ENCODE results near the gene AP1B1. TPM values are rescaled to one million over a fixed set of nuclear protein-coding genes. Genes with fewer than 3 reads are reported as not detected.

The AP1B1 gene
- polyA plus RNA-seq, 4 donors, result 41.6 to 49.7 (median 45.5) TPM

DNA sequence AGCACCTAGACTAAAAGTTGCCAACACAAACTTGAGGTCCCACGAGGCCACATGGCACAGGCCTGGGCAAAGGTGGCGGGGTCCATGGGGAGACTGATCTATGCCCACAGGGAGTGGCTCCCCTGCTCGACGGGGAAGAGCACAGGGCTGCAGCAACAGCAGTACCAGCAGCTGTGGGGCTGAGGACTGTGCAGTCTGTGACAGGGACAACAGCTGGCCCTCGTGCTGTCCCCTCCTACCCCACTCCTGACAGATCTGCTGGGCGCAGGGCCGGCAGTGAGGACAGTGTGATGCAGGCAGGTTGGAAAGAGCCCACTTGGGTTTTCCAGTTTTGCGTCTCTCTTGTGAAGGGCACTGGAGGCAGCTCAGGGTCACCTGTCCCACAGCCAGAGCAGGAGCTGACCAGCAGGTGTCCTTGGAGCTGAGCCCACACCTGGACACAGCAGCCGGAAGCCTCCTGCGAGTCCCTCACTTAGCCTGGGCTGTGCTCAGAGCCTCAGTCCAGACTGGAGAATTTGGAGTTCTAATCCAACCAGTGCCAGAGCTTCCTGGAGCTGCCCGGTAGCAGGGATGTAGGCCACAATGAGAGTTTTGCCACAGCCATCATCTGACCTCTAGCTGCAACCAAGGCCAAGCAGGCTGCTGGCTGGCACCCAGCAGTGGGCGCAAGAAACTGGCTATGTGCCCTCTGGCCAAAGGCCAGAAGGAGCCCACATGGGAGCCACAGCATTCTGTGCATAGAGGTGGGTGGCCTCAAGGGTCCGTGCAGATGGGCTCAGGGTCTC, 85.5 kb downstream of the AP1B1 start:
- no peak for DNase-seq (ENCODE audit: low read depth in 4 of 4, low spot score in 3 of 4)

GRCh38 chr22:29302402-29302680, 86.0 kb downstream of the AP1B1 start:
- no peak for DNase-seq (ENCODE audit: low read depth in 4 of 4, low spot score in 3 of 4)

- DNase-seq (ENCODE audit: low read depth in 4 of 4, low spot score in 3 of 4), result no peak
These were observed 86.5 kb downstream of the AP1B1 start for GRCh38 chr22:29301716-29302401.

DNA sequence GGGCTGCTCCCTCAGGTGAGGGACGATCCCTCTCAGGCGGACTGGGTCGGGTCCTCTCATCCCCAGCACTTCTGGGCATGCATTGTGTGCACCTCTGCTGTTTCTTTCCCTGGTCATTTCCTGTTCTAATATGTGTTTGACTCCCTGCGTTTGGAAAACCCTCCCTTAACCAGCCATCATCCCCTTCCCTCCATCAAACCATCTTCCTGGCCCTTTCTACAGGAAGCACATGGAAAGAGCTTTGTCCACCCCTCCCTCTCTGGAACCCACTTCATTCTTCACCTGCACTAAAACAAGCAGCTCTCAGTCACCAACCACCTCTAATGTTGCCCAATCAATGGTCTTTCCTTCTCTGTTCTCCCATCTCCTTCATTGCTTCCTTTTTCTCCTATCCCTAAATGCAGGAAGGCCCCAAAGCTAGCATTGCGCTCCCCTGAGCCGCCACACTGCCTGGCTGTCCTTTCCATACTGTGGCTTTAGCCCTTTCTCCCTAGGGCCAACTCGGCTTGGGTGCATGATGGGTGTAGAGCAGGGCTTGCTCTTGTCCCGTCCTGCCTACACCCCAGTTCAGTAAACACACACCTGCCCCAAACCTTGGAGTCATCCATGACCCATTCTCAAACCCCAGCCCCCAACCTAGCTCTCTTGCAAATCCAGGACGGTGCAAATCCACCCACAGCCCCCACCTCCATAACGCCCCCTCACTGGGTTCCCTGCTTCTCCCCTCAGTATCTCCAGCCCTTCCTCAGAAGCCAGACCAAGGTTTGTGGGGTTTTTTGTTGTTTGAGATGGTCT, 87.4 kb downstream of the AP1B1 start:
- no peak for DNase-seq (ENCODE audit: low read depth in 4 of 4, low spot score in 3 of 4)

DNA sequence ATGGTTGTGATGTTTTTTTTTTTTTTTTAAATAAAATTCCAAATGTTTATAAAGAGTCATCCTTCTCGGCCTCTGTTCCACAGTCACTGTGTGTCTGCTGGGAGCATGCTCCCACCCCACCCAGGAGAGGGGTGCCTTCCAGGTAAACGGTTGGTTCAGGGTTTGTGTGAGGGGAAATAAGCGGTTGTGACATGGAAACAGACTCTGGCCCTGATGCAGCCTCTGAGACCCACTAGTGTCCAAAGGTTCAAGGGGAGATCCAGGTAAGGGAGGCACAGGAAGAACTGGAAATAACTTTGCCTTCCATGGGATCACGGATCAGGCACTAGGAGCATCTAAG, 87.9 kb downstream of the AP1B1 start:
- DNase-seq (ENCODE audit: low read depth in 4 of 4, low spot score in 3 of 4), result no peak

- DNase-seq (ENCODE audit: low read depth in 4 of 4, low spot score in 3 of 4), result no peak
These were observed 89.1 kb downstream of the AP1B1 start for GRCh38 chr22:29299136-29299900.

DNA sequence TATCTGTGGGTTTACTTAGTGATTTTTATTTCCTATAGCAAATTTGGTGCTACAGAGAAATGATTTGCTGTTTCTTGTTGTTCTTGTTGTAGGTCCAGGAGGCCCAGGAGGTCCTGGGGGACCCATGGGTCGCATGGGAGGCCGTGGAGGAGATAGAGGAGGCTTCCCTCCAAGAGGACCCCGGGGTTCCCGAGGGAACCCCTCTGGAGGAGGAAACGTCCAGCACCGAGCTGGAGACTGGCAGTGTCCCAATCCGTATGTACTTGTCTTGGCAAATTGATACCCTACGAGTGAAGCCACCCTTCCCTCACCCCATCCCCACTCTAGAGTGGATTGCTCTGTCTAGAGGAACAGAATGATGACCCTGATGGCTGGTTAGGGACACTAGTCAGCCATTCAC, 89.7 kb downstream of the AP1B1 start:
- no peak for DNase-seq (ENCODE audit: low read depth in 4 of 4, low spot score in 3 of 4)

DNA sequence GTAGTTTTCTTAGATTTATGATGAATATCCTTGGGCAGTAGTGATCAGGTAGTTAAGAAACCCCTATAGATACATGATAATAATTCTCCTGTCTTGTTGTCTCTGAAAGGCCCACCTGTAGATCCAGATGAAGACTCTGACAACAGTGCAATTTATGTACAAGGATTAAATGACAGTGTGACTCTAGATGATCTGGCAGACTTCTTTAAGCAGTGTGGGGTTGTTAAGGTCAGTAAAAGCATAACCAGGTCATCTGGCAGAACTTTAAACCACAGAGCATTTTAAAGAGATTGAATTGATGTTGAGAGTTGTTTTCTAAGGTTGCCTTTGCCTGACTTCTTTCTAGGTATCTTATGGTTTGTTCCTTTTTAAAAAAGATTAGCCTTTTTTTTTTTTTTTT, 96.0 kb downstream of the AP1B1 start:
- DNase-seq (ENCODE audit: low read depth in 4 of 4, low spot score in 3 of 4), result no peak

DNA sequence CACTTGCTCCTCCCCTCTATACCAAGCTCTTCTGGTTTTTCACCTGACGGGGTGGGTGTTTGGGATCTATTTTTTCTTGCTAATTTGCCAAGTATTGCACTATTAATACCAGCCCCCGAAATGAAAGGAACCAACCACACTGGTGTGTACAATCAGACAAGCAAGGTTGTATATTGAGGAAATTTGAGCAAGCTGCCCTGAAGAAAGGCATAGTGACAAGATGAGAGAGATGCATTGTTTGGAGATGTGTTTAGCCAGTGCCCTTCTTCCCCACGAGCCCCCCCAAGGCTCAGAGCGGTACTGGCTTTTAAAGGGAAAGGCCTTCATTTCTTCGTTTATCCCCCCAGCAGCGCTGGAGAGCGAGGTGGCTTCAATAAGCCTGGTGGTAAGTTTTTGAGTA, 97.2 kb downstream of the AP1B1 start:
- no peak for DNase-seq (ENCODE audit: low read depth in 4 of 4, low spot score in 3 of 4)

- DNase-seq (ENCODE audit: low read depth in 4 of 4, low spot score in 3 of 4), result no peak
These were observed 98.3 kb downstream of the AP1B1 start for GRCh38 chr22:29290061-29290460.

DNA sequence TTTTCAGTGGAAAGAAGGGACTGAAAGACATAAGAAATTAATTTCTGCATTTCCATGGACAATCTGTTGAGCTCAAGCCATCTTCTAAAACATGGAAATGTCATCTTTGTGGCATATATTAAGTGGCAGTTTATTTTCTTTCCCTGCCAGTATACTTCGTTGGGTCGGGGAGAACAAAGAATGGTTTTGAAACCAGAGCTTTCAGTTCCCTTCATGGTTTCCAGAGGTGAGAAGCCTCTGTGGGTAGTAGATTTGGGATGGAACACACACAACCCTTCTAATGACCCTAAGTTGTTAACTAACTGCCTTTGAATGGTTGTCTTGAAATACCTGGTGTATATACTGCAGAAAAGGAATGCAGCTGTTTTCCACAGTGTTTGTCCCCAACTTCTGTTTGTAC, 99.5 kb downstream of the AP1B1 start:
- no peak for DNase-seq (ENCODE audit: low read depth in 4 of 4, low spot score in 3 of 4)

GRCh38 chr22:29284196-29284595, 104.2 kb downstream of the AP1B1 start:
- no peak for DNase-seq (ENCODE audit: low read depth in 4 of 4, low spot score in 3 of 4)

GRCh38 chr22:29277927-29278326, 110.4 kb downstream of the AP1B1 start:
- DNase-seq (ENCODE audit: low read depth in 4 of 4, low spot score in 3 of 4), result no peak

Other genes starting within 250 kb of the AP1B1 start
- gene EMID1, start 182.7 kb downstream of the AP1B1 start, polyA plus RNA-seq (ENCODE audit: insufficient read length in 4 of 4), result 100 to 1,000 TPM in 1 of 4 donors, 10 to 100 TPM in 3; 73.9 to 115 (median 78.5) TPM
- 10 to 100 TPM; 25.4 to 37.8 (median 27.1) TPM for gene RHBDD3, start 120.6 kb downstream of the AP1B1 start, polyA plus RNA-seq (ENCODE audit: insufficient read length in 4 of 4)
- 100 to 1,000 TPM; 281 to 341 (median 320) TPM for gene EWSR1, start 120.3 kb downstream of the AP1B1 start, polyA plus RNA-seq (ENCODE audit: insufficient read length in 4 of 4)
- gene GAS2L1, start 81.9 kb downstream of the AP1B1 start, polyA plus RNA-seq (ENCODE audit: insufficient read length in 4 of 4), result 1 to 10 TPM; 6.9 to 9.3 (median 7.1) TPM
- gene RASL10A, start 72.9 kb downstream of the AP1B1 start, polyA plus RNA-seq (ENCODE audit: insufficient read length in 4 of 4), result under 1 TPM in 2 of 4 donors, not detected in 2; 0.22 to 0.24 TPM
- 1 to 10 TPM; 1.2 to 1.6 (median 1.4) TPM for gene RFPL1, start 50.0 kb upstream of the AP1B1 start, polyA plus RNA-seq (ENCODE audit: insufficient read length in 4 of 4)
- 10 to 100 TPM in 3 of 4 donors, 1 to 10 TPM in 1; 7.9 to 10.8 (median 10.5) TPM for gene NEFH, start 91.6 kb upstream of the AP1B1 start, polyA plus RNA-seq (ENCODE audit: insufficient read length in 4 of 4)
- 10 to 100 TPM; 20.7 to 32.4 (median 26.8) TPM for gene THOC5, start 165.2 kb upstream of the AP1B1 start, polyA plus RNA-seq (ENCODE audit: insufficient read length in 4 of 4)
- 100 to 1,000 TPM; 147 to 160 (median 148) TPM for gene NIPSNAP1, start 192.5 kb upstream of the AP1B1 start, polyA plus RNA-seq (ENCODE audit: insufficient read length in 4 of 4)
- 10 to 100 TPM; 24.3 to 30.6 (median 30.1) TPM for gene NF2, start 215.1 kb upstream of the AP1B1 start, polyA plus RNA-seq (ENCODE audit: insufficient read length in 4 of 4)